ENCODE results near the gene GALNT17. TPM values are rescaled to one million over a fixed set of nuclear protein-coding genes. Genes with fewer than 3 reads are reported as not detected.

Gene GALNT17
- total RNA-seq, 1 donor = 0.36 TPM

DNA sequence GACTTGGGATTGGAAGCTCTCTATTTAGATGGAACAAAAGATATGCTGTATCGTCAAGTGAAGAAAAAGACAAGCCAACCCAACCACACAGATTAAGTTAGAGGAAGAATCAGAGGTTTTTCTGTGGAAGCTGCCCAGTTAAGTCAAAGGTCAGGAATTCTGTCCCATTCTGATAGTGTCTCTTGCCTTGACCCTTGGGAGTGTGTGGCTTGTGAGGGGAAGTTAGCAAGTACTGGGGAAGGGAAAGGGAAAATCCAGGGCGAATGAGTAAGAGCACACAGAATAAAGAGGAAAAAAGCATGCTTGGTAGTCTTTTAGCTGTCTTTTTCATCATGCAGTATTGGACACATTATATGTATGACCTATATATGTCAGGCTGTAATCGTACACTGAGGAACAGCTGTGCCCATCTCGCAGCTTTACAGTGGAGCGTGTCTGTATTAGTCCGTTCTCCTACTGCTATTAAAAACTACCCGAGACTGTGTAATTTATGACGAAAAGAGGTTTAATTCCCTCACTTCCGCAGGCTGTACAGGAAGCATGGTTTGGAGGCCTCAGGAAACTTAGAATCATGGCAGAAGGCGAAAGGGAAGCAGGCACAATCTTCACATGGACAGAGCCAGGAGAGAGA lies 197.2 kb downstream of the GALNT17 start:
- no peak overlapping the region for H2AFZ ChIP-seq (ENCODE audit: low read length)
- no peaks in the 10 kb centered on the region for H4K20me1 ChIP-seq (ENCODE audit: insufficient read depth, low read length)
- TF ChIP-seq, protein P1, sequence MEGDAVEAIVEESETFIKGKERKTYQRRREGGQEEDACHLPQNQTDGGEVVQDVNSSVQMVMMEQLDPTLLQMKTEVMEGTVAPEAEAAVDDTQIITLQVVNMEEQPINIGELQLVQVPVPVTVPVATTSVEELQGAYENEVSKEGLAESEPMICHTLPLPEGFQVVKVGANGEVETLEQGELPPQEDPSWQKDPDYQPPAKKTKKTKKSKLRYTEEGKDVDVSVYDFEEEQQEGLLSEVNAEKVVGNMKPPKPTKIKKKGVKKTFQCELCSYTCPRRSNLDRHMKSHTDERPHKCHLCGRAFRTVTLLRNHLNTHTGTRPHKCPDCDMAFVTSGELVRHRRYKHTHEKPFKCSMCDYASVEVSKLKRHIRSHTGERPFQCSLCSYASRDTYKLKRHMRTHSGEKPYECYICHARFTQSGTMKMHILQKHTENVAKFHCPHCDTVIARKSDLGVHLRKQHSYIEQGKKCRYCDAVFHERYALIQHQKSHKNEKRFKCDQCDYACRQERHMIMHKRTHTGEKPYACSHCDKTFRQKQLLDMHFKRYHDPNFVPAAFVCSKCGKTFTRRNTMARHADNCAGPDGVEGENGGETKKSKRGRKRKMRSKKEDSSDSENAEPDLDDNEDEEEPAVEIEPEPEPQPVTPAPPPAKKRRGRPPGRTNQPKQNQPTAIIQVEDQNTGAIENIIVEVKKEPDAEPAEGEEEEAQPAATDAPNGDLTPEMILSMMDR (IDR thresholded peaks at IDR 0.05; ENCODE audit: extremely low read depth, low read depth, low read length) = no peak
- no peaks in the 10 kb centered on the region for H3K27me3 ChIP-seq (ENCODE audit: insufficient read depth, low read length)
- H3K4me3 ChIP-seq (ENCODE audit: insufficient read depth, low read length) = no peak overlapping the region
- H3K36me3 ChIP-seq (ENCODE audit: insufficient read depth, low read length) = no peaks in the 10 kb centered on the region
- no peaks in the 10 kb centered on the region for H3K4me1 ChIP-seq (ENCODE audit: insufficient read depth, low read length)
- no peaks in the 10 kb centered on the region for H3K9me3 ChIP-seq (ENCODE audit: low read depth, low read length)
- H3K27ac ChIP-seq (ENCODE audit: low read depth, low read length) = no peak overlapping the region
- DNase-seq (ENCODE audit: insufficient read length, low spot score, missing footprints) = no peak
- no peaks in the 10 kb centered on the region for H3K79me2 ChIP-seq (ENCODE audit: insufficient read depth, low read length)
- H3K4me2 ChIP-seq (ENCODE audit: insufficient read depth, low read length) = no peak overlapping the region

DNA sequence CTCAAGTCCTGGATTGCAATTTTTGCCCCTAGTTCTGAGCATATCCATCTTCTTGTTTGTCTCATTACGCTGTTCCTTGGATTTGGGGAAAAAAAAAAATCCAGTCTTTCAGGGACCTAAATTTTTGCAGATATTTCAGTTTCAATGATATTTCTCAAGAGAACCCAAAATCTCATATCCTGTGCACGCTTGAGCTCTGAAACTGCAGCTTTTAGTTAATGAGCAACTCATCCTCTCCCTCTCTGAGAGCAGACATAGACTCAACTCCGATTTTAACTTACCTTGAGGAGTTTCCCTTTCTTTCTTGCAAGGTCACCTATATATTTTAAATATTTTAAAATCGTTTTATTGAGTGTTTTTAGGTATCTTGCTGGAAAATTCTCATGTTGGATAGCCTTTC lies 200.3 kb downstream of the GALNT17 start:
- Histone ChIP-seq H3K27me3 (ENCODE audit: insufficient read depth, low read length) (no peaks in the 10 kb centered on the region), H4K20me1 (ENCODE audit: insufficient read depth, low read length) (no peaks in the 10 kb centered on the region), H3K4me1 (ENCODE audit: insufficient read depth, low read length) (no peaks in the 10 kb centered on the region), H3K4me2 (ENCODE audit: insufficient read depth, low read length) (no peak overlapping the region), H3K27ac (ENCODE audit: low read depth, low read length) (no peak overlapping the region), H3K36me3 (ENCODE audit: insufficient read depth, low read length) (no peaks in the 10 kb centered on the region), H3K79me2 (ENCODE audit: insufficient read depth, low read length) (no peaks in the 10 kb centered on the region), H3K4me3 (ENCODE audit: insufficient read depth, low read length) (no peak overlapping the region), H2AFZ (ENCODE audit: low read length) (no peak overlapping the region), H3K9me3 (ENCODE audit: low read depth, low read length) (peaks cover 2% of the 10 kb centered on the region)
- DNase-seq (ENCODE audit: insufficient read length, low spot score, missing footprints) = no peak
- TF ChIP-seq, protein P1 (IDR thresholded peaks at IDR 0.05; ENCODE audit: extremely low read depth, low read depth, low read length) = no peak

DNA sequence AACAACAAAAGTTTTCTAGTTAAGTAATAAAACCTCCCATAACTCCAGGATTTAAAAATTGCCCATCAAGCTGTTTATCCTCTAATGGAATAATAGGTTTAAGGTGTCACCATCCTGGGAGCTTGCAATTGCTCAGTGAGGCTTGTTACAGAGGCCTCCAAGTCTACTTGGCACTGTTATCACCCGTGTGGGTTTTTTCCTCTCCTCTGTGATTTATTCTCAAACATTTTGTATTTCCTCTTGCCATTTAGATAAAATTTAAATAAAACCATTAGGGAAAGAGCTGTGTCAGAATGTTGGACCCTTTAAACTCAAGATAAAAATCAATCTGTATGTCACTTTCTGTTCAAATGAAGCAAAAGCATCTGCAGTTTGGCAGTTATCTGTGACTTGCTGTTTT lies 202.6 kb downstream of the GALNT17 start:
- Histone ChIP-seq H3K36me3 (ENCODE audit: insufficient read depth, low read length) (no peaks in the 10 kb centered on the region), H3K9me3 (ENCODE audit: low read depth, low read length) (peaks cover 2% of the 10 kb centered on the region), H3K79me2 (ENCODE audit: insufficient read depth, low read length) (no peaks in the 10 kb centered on the region), H3K4me2 (ENCODE audit: insufficient read depth, low read length) (no peak overlapping the region), H2AFZ (ENCODE audit: low read length) (no peak overlapping the region), H3K27ac (ENCODE audit: low read depth, low read length) (no peak overlapping the region), H3K4me1 (ENCODE audit: insufficient read depth, low read length) (no peaks in the 10 kb centered on the region), H4K20me1 (ENCODE audit: insufficient read depth, low read length) (no peaks in the 10 kb centered on the region), H3K27me3 (ENCODE audit: insufficient read depth, low read length) (no peaks in the 10 kb centered on the region), H3K4me3 (ENCODE audit: insufficient read depth, low read length) (no peak overlapping the region)
- DNase-seq (ENCODE audit: insufficient read length, low spot score, missing footprints) = no peak
- TF ChIP-seq, protein P1 (IDR thresholded peaks at IDR 0.05; ENCODE audit: extremely low read depth, low read depth, low read length) = no peak

DNA sequence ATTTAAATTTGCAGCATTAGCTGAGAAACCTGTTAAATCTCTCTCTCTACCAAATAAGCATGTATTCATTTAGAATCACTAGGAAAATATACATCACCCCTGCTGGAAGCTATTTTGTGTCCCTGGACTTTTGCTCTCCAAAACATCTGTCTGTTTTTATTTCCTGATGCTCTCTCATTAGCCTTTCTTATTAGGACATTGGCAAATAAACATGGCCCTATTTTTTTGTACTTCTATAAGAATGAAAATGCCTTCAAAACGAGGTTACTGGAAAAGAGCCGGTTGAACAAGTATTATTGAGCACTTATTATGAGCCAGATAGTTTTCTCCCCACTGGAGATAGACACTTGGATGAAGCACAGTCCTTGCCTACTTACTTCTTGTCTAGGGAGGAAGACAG lies 206.9 kb downstream of the GALNT17 start:
- no peaks in the 10 kb centered on the region for H3K79me2 ChIP-seq (ENCODE audit: insufficient read depth, low read length)
- no peak overlapping the region for H3K4me3 ChIP-seq (ENCODE audit: insufficient read depth, low read length)
- H3K27ac ChIP-seq (ENCODE audit: low read depth, low read length) = no peak overlapping the region
- TF ChIP-seq, protein P1 (IDR thresholded peaks at IDR 0.05; ENCODE audit: extremely low read depth, low read depth, low read length) = no peak
- no peak for DNase-seq (ENCODE audit: insufficient read length, low spot score, missing footprints)
- H4K20me1 ChIP-seq (ENCODE audit: insufficient read depth, low read length) = no peaks in the 10 kb centered on the region
- H3K27me3 ChIP-seq (ENCODE audit: insufficient read depth, low read length) = no peaks in the 10 kb centered on the region
- H3K9me3 ChIP-seq (ENCODE audit: low read depth, low read length) = peaks cover 2% of the 10 kb centered on the region
- no peak overlapping the region for H2AFZ ChIP-seq (ENCODE audit: low read length)
- H3K36me3 ChIP-seq (ENCODE audit: insufficient read depth, low read length) = no peaks in the 10 kb centered on the region
- H3K4me1 ChIP-seq (ENCODE audit: insufficient read depth, low read length) = no peaks in the 10 kb centered on the region
- no peak overlapping the region for H3K4me2 ChIP-seq (ENCODE audit: insufficient read depth, low read length)
